Activated T-cell treated with anti-CD3 and anti-CD28 coated beads, Interleukin-2, amount 50 U/mL, for 24 hours (primary cell): ENCODE measurements around the gene CUL3.

Source experiments
- DNase-seq: peaks from one replicate; pipeline ENCODE4 v3.0.0-alpha.2; 2020
- H3K27ac Mint-ChIP-seq: 2 replicates; pipeline ENCODE4 v1.8.0; 2020; ENCODE audit warnings: mild to moderate bottlenecking, mixed read lengths
- H3K27me3 Mint-ChIP-seq: 2 replicates; pipeline ENCODE4 v1.8.0; 2020; ENCODE audit warnings: mixed read lengths
- H3K36me3 Mint-ChIP-seq: 2 replicates; pipeline ENCODE4 v1.8.0; 2020; ENCODE audit warnings: low read depth, mixed read lengths
- H3K4me1 Mint-ChIP-seq: 2 replicates; pipeline ENCODE4 v1.8.0; 2020; ENCODE audit warnings: low read depth, mixed read lengths
- H3K4me3 Mint-ChIP-seq: 2 replicates; pipeline ENCODE4 v1.8.0; 2020; ENCODE audit warnings: mild to moderate bottlenecking, moderate library complexity, mixed read lengths
- H3K9me3 Mint-ChIP-seq: 2 replicates; pipeline ENCODE4 v1.8.0; 2020; ENCODE audit warnings: mixed read lengths

CUL3 gene

GRCh38 chr2:224449212-224450147, 135.7 kb downstream of the CUL3 start:
- DNase-seq = no peak
- no peak overlapping the region for H3K4me3 Mint-ChIP-seq
- H3K4me1 Mint-ChIP-seq = no peaks in the 10 kb centered on the region
- peaks cover 8% of the 10 kb centered on the region for H3K27me3 Mint-ChIP-seq
- no peaks in the 10 kb centered on the region for H3K36me3 Mint-ChIP-seq
- no peaks in the 10 kb centered on the region for H3K9me3 Mint-ChIP-seq
- H3K27ac Mint-ChIP-seq = no peak overlapping the region

DNA sequence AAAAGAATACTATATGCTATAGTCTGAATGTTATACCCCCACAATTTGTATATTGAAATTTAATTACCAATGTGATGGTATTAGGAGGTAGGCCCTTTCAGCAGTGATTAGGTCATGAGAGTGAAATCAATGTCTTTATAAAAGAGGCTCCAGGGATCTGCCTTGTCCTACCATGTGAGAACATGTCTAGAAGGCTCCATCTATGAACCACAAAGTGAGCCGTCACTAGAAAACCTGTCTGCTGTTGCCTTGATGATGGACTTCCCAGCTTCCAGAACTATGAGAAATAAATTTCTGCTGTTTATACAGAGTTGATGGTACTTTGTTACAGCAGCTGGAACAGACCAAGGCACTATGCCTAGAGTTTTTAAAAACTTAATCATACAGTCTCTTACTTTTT, 136.9 kb downstream of the CUL3 start:
- Mint-ChIP-seq H3K27me3 (peaks cover 21% of the 10 kb centered on the region), H3K4me1 (no peaks in the 10 kb centered on the region), H3K9me3 (no peaks in the 10 kb centered on the region), H3K36me3 (no peaks in the 10 kb centered on the region), H3K4me3 (no peak overlapping the region), H3K27ac (no peak overlapping the region)
- DNase-seq = no peak

DNA sequence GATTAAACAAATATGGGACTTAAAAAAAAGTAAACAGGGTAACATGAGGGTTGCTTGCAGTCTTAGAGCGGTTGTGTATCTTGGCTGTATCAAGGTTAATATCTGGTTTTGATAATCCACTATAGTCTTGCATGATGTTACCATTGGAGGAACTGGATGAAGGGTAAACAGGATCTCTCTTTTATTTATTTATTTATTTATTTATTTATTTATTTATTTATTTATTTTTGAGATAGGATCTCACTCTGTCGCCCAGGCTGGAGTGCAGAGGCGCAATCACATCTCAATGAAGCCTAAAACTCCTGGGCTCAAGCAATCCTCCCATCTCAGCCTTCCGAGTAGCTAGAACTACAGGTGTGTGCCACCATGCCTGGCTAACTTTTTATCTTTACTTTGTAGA, 140.4 kb downstream of the CUL3 start:
- H3K27me3 Mint-ChIP-seq = peaks cover 43% of the 10 kb centered on the region
- no peak overlapping the region for H3K4me3 Mint-ChIP-seq
- no peak overlapping the region for H3K27ac Mint-ChIP-seq
- DNase-seq = no peak
- H3K4me1 Mint-ChIP-seq = peaks cover 8% of the 10 kb centered on the region
- no peaks in the 10 kb centered on the region for H3K36me3 Mint-ChIP-seq
- H3K9me3 Mint-ChIP-seq = no peaks in the 10 kb centered on the region

DNA sequence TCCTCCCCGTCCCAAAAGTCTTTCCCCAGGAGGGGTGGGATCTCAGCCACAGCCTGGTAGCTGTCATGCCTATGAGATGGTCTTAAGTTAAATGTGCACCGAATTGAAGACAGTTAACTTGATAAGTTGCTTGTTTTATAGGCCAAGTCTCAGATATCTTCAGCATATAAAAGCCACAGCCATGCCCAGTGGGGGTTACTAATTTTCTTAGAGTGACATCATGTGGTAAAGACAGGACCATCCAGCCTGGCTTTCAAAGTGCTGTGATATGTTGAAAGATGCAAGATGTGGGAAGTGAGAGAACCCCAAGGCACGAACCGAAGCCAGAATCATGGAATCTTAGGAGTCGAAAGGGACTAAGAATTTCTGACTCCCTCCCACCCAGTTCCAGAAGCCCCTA, 141.1 kb downstream of the CUL3 start:
- Mint-ChIP-seq H3K4me1 (peaks cover 8% of the 10 kb centered on the region), H3K4me3 (no peak overlapping the region), H3K9me3 (no peaks in the 10 kb centered on the region), H3K36me3 (no peaks in the 10 kb centered on the region), H3K27ac (no peak overlapping the region), H3K27me3 (peaks cover 44% of the 10 kb centered on the region)
- DNase-seq = no peak

DNA sequence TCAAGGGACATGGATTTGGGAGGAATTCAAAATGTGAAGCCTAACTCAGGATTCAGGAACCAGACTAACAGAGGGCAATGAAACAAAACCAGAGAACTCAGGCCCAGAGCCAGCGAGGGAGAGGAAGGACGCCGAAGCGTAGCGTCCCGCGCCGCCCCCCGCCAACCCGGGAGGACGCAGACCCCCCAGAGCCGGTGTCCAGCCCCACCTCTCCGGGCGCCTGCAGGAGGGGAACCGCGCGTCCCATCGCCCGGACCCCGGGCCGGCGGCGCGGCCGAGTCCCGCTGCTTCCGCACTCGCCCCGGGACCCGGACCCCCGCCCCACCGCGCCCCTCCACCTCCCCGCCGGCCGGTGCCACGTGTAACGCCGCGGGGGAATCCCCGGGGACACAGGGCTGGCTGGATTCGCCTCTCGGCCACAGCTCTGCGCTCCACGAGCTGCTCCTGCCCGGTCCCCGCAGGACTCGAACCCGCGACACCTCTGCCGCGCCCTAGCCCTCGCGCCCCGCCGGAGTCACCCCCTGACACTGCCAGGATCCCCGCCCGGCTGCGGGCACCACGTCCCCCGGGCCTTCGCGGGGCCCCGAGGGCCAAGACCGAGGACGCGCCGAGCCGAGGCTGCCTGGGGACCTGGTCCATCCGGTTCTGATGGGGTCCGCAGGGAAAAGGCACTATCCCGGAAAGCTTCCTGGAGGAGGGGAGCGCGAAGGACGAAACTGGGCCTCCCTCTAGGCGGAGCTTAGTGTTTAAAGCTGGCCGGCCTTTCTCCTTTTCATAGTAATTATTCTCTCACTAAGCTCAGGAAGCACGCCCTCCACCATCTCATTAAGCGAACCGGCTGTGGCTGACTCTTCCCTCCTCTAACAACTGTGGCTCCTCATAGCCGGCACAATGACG, 142.8 kb downstream of the CUL3 start:
- Mint-ChIP-seq H3K4me1 (peaks cover 8% of the 10 kb centered on the region), H3K36me3 (no peaks in the 10 kb centered on the region), H3K27me3 (peaks cover 51% of the 10 kb centered on the region), H3K27ac (peak overlapping the region; percentile 76), H3K9me3 (no peaks in the 10 kb centered on the region), H3K4me3 (peak overlapping the region; percentile 70)
- peak; percentile 38 for DNase-seq

GRCh38 chr2:224440988-224441387, 144.2 kb downstream of the CUL3 start:
- H3K27ac Mint-ChIP-seq = no peak overlapping the region
- no peaks in the 10 kb centered on the region for H3K36me3 Mint-ChIP-seq
- H3K4me3 Mint-ChIP-seq = no peak overlapping the region
- peaks cover 8% of the 10 kb centered on the region for H3K4me1 Mint-ChIP-seq
- no peaks in the 10 kb centered on the region for H3K9me3 Mint-ChIP-seq
- H3K27me3 Mint-ChIP-seq = peaks cover 60% of the 10 kb centered on the region
- DNase-seq = no peak

- Mint-ChIP-seq H3K27me3 (peaks cover 54% of the 10 kb centered on the region), H3K4me3 (no peak overlapping the region), H3K9me3 (no peaks in the 10 kb centered on the region), H3K27ac (no peak overlapping the region), H3K36me3 (no peaks in the 10 kb centered on the region), H3K4me1 (peaks cover 8% of the 10 kb centered on the region)
- no peak for DNase-seq
Measured at GRCh38 chr2:224438726-224439125, 146.4 kb downstream of the CUL3 start.

GRCh38 chr2:224436634-224437033, 148.5 kb downstream of the CUL3 start:
- H3K36me3 Mint-ChIP-seq = no peaks in the 10 kb centered on the region
- no peak for DNase-seq
- H3K4me1 Mint-ChIP-seq = peaks cover 5% of the 10 kb centered on the region
- H3K4me3 Mint-ChIP-seq = no peak overlapping the region
- no peaks in the 10 kb centered on the region for H3K9me3 Mint-ChIP-seq
- no peak overlapping the region for H3K27ac Mint-ChIP-seq
- peaks cover 39% of the 10 kb centered on the region for H3K27me3 Mint-ChIP-seq

GRCh38 chr2:224434618-224435017, 150.5 kb downstream of the CUL3 start:
- DNase-seq = no peak
- Mint-ChIP-seq H3K4me3 (no peak overlapping the region), H3K27ac (no peak overlapping the region), H3K36me3 (no peaks in the 10 kb centered on the region), H3K4me1 (peaks cover 5% of the 10 kb centered on the region), H3K27me3 (peaks cover 25% of the 10 kb centered on the region), H3K9me3 (no peaks in the 10 kb centered on the region)

GRCh38 chr2:224433442-224433841, 151.7 kb downstream of the CUL3 start:
- H3K27me3 Mint-ChIP-seq = peaks cover 27% of the 10 kb centered on the region
- no peak for DNase-seq
- H3K27ac Mint-ChIP-seq = no peak overlapping the region
- H3K9me3 Mint-ChIP-seq = no peaks in the 10 kb centered on the region
- no peaks in the 10 kb centered on the region for H3K36me3 Mint-ChIP-seq
- no peak overlapping the region for H3K4me3 Mint-ChIP-seq
- peaks cover 5% of the 10 kb centered on the region for H3K4me1 Mint-ChIP-seq

DNA sequence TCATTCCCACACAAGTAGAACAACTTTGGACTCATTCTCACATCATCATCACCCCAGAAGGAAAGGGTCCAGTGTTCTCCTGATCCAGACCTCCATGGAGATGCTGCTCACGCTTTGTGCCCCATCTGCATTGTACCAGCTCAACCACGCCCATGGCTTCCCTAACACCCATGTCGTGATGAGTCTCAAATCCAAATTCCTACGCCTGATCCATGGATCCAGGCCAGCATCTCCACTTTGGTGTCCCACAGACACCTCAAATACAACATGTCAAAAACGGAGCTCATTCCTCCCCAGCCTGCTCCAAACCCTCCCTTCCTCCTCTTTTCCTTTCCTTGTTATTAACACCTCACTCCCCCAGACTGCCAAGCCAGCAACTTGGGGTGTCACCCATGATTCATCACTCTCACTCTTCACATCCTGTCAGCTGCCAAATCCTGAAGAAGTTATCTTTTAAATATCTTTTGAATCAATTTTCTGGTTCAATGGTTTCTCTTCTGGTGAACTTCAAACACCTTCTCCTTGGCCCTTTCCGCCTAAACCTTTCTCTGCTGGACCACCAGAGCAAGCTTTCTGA, 153.1 kb downstream of the CUL3 start:
- Mint-ChIP-seq H3K4me3 (no peak overlapping the region), H3K27me3 (peaks cover 23% of the 10 kb centered on the region)
- DNase-seq = no peak

GRCh38 chr2:224429441-224429810, 155.7 kb downstream of the CUL3 start:
- Mint-ChIP-seq H3K27me3 (peaks cover 12% of the 10 kb centered on the region), H3K4me1 (peaks cover 5% of the 10 kb centered on the region), H3K36me3 (no peaks in the 10 kb centered on the region), H3K4me3 (no peak overlapping the region), H3K9me3 (peaks cover 4% of the 10 kb centered on the region), H3K27ac (no peak overlapping the region)
- no peak for DNase-seq

More for the DNA sequence above, 153.1 kb downstream of the CUL3 start:
- Mint-ChIP-seq H3K36me3 (no peaks in the 10 kb centered on the region), H3K9me3 (no peaks in the 10 kb centered on the region), H3K27ac (no peak overlapping the region), H3K4me1 (peaks cover 5% of the 10 kb centered on the region)

DNA sequence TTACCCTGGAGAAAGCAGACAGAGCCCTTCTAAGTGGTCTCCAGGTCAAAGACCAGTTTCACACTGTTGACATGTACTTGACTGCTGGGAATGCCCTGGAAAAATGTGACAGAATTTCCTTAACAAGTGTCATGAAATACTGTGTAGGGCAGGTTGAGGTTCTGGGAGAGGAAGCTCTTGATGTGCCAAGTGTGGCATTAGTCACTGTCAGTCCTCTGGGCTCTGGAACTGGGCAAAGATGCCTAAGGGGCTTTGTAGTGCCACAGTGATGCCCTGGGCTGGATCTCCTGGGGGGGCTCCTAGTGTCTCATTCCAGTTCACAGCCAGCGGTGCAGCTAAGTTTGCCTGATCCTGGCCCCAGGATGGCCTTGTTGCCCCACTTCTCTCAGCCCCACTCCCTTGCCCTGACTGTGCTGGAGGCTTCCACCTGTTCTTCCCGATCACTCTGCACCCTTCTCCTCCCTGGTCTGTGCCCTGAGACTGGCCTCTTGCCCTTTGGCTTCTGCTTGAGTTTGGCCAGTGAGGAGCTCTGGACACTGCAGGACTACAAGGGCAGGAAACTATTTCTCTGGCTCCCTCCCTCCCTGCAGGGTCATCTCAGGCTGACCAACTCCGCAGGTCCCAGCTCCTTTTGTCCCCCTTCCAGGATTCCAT, 156.2 kb downstream of the CUL3 start:
- DNase-seq = no peak
- H3K36me3 Mint-ChIP-seq = no peaks in the 10 kb centered on the region
- peaks cover 12% of the 10 kb centered on the region for H3K27me3 Mint-ChIP-seq
- peaks cover 5% of the 10 kb centered on the region for H3K9me3 Mint-ChIP-seq
- no peak overlapping the region for H3K27ac Mint-ChIP-seq
- H3K4me3 Mint-ChIP-seq = no peak overlapping the region
- peaks cover 5% of the 10 kb centered on the region for H3K4me1 Mint-ChIP-seq

DNA sequence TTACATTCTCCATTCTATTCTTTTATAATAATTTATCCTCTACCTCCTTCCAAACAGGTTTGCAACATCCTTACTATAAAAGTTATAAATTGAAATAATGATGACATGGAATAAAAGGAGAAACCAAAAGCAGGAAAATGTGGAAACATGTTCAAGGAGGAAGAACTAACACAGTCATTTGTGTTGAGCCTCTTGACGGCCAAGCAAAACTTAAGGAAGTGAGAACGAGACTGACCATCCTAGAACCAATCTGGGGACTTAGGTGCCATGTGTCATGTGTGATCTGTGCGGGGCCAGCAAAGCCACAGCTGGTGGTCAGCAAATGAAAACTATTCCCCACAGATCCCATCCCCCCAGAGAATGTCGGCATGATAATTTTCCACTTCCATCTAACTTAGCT, 157.7 kb downstream of the CUL3 start:
- H3K27me3 Mint-ChIP-seq = peaks cover 12% of the 10 kb centered on the region
- H3K36me3 Mint-ChIP-seq = no peaks in the 10 kb centered on the region
- H3K27ac Mint-ChIP-seq = no peak overlapping the region
- peaks cover 7% of the 10 kb centered on the region for H3K9me3 Mint-ChIP-seq
- no peak overlapping the region for H3K4me3 Mint-ChIP-seq
- DNase-seq = no peak
- peaks cover 5% of the 10 kb centered on the region for H3K4me1 Mint-ChIP-seq
